ENCODE measurements around the gene DLG5.

The DLG5 gene

DNA sequence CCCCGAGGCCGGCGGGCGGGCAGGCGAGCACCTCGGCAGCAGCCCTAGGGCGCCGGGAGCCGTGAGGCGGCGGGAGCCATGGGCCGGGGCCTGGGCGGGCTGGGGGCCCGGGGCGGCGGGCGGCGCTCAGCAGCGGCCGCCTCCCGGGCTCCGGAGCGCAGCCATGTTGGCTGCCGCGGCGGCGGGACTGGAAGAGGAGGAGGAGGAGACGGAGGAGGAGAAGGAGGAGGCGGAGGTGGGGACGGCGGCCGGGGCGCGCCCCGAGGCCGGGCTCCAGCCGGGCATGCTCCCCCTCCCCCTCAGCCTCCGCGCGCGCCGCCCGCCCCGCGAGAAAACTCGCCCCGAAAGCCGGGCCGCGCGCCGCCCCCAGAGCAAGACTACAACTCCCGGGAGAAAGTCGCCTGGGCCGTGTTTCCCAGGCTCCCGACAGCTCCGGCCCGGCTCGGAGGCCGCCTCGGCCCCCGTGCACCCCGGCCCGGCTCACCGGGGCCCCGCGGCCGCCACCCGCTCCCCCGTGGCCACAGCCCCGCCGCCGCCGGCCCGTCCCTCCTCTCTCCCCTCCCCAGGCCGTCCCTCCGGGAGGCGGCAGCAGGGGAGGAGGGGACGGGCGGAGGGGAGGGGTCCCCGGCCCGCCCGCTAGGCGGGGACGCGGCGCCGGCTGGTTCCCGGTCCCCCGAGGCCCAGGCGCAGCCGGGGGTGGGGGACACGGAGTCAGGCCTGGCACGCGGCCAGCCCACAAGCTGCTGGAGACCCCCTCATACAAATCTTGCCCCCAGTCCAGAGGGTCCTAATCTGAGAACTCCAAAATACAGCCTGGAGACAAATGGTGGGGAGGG is at the start of gene DLG5:
TSS of gene DLG5 (minus strand) at position 190 of the 836 bp plus-strand sequence. CDS start 235 bp downstream, outside the sequence.
- no peak for DNase-seq

- DNase-seq = no peak
Measured at GRCh38 chr10:77975086-77975666, 48.6 kb upstream of the DLG5 start.

- DNase-seq = no peak
Measured at GRCh38 chr10:77974396-77975074, 48.0 kb upstream of the DLG5 start.

DNA sequence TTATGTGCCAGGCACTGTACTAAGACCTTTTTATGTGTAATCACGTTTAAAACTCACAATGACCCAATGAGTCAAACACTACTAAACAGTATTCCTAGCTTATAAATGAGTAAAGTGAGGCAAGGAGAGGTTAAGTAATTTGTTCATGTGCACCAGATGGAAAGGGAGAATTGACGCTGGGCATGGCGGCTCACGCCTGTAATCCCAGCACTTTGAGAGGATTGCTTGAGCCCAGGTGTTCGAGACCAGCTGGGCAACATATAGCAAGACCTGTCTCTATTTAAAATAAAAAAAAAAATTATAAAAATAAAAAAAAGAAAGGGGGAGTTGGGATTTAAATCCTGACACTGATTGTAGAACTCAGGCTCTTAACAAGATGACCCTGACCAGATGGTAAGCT is 46.7 kb upstream of the DLG5 start:
- no peak for DNase-seq

GRCh38 chr10:77972148-77972547 is 45.6 kb upstream of the DLG5 start:
- no peak for DNase-seq

DNA sequence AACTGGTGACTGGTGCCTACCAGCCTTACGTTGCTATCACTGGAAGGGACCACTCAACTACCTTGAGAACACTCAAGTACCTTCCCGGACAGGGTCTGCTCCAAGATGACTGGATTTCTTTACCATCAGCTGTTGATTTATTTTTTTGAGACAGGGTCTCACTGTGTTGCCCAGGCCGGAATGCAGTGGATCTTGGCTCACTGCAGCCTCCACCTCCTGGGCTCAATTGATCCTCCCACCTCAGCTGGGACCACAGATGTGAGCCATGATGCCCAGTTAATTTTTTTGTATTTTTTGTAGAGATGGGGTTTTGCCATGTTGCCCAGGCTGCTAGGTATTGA is 45.2 kb upstream of the DLG5 start:
- DNase-seq = no peak

DNA sequence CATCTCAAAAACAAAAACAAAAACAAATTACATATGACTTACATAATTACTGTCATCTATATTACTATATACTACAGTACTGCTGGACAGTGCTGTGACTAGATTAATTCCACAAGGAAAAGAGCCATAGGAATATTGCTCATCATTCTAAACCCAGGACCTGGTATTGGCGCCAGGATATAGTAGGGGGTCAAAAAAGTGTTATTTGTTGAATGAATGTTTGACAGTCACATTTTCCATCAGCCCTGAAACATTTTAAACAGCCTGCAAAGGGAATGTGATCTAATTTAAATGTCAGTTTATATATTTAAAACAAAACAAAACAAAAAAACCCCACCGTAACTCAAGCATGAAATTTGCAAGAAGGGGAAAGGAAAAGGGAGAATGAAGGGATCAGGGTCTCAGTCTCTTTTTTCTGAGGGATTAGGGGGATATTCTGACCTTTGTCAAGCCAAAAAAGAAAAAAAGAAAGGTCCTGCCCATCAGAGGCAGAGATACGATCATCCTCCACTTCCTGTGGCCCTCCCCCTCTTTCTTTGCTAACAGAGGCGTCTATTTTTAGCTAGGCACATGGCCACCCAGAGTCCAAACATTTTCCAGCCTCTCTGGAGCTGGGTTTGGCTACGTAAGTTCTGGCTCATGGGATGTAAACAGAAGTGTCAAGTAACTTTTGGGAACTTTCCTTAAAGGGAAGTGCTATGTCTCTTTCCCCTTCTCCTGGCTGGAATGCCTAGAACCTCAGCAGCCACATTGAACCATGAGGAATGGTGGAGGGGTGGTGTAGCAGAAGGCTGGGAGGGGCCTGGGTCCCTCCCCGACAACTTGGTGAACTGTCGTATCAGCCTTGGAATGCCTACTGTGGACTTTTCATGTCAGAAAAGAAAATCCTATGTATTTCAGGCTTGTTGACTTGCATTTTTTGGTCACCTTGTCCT is 44.6 kb upstream of the DLG5 start:
- peak in 1 of 2 donors; percentile 5 for DNase-seq

- DNase-seq = no peak
Measured at GRCh38 chr10:77969114-77969513, 42.6 kb upstream of the DLG5 start.

DNA sequence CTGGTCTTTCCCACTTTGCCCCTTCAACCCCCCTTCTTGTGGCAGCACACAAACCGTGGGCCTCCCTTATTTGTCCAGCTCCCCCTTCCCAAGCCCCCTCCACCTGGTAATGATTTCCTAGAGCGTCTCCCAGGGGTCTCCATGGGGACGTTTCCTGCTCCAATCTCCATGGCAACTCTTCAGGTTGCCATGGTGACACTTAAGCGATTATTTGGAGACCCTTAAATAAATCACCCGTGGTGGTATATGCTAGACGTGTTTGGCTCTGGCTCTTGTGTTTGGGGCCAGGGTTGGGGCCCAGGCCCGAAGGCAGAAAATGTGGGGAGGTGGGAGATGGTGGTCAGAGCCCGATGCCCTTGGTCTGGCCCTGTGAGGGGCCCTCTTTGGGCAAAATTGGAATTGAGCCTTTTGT is 41.1 kb upstream of the DLG5 start:
- no peak for DNase-seq

DNA sequence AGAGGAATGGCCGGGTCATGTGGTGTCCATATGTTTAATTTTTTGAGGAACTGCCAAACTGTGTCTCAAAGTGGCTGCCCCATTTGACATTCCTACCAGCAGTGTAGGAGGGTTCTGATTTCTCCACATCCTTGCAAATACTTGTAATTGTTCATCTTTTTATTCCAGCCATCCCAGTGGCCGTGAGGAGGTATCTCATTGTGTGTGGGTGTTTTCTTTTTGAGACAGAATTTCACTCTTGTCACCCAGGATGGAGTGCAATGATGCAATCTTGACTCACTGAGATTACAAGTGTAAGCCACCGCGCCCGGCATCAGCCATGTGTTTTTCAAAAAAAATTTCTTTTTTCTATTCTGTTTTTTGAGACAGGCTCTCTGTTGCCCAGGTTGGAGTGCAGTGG is 38.7 kb upstream of the DLG5 start:
- peak; percentile 3 to 54 for DNase-seq

- no peak for DNase-seq
Measured at GRCh38 chr10:77964811-77965210, 38.3 kb upstream of the DLG5 start.

GRCh38 chr10:77963901-77964300 is 37.3 kb upstream of the DLG5 start:
- no peak for DNase-seq

DNA sequence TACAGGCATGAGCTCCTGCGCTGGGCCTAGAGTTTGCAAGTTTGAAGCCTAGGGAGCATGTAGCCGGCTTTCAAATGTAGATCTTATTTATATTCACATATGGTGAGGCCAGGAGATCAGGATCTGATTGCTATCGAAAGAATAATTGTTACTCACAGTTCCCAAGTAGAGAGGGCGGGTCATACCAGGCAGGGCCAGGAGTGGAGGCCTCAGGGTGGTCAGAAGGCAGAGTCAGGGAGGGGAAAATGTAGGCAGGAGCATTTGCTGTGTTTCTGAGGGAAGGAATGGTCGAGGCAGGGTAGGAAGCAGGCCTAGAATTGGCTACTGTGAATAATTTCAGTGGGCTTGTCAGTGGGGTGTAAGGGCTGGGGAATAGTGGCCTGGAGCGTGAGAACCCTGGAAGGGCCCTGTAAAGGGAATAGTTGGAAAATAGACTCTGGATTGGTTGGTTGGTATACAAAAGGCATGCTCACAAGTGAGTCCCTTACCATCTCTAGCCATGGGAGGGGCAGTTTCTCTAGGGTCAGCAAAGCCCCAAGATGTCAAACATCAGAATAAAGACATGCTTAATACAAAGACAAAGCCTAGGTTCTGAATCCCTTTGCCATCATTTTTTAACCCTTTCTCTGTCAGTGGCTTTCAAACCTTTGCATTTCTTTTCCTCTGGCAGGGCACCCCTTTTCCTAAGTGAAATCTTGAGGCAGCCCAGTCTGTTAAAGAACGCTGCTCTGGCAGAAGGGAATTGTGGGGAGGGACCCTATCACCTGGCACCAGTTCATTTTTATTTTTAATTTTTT is 36.0 kb upstream of the DLG5 start:
- DNase-seq = no peak

- DNase-seq = no peak
Measured at GRCh38 chr10:77961668-77962067, 35.1 kb upstream of the DLG5 start.

DNA sequence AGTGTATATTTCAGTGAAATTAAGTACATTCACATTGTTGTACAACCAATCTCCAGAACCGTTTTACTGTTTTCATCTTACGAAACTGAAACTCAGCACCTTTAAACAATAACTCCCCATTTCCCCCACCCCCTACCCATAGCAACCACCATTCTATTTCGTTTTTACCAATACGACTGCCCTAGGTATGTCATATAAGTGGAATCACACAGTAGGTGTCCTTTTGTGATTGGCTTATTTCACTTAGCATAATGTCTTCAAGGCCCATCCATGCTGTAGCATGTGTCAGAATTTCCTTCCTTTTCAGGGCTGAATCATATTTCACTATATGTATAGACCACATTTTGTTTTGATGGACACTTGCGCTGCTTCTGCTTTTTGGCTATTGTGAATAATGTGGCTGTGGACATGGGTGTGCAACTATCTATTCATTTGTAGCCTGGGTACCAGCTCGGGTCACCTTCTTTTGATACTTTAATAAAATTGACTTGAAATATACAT is 34.3 kb upstream of the DLG5 start:
- no peak for DNase-seq

DNA sequence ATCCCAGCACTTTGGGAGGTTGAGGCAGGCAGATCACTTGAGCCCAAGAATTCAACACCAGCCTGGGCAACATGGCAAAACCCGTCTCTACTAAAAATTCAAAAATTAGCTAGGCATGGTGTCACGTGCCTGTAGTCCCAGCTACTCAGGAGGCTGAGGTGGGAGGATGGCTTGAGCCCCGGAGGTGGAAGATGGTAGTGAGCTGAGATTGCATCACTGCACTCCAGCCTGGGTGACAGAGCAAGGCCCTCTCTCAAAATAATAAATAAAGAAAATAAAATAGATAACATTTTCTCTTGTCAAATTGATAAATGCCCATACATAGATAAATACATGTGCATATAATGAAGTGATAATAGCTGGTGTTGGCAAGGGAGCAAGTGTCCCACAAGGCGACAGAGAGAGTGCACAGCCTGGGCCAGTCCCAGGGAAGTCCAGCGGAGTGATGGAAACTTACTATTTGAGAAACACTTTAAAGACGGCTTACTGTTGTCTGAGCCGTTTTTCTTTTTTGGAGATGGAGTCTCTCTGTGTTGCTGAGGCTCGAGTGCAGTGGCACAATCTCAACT is 33.4 kb upstream of the DLG5 start:
- DNase-seq = no peak

- no peak for DNase-seq
Measured at GRCh38 chr10:77959384-77959783, 32.8 kb upstream of the DLG5 start.

GRCh38 chr10:77955136-77955535 is 28.6 kb upstream of the DLG5 start:
- no peak for DNase-seq

GRCh38 chr10:77949167-77949566 is 22.6 kb upstream of the DLG5 start:
- no peak for DNase-seq

GRCh38 chr10:77946084-77946483 is 19.5 kb upstream of the DLG5 start:
- DNase-seq = no peak

GRCh38 chr10:77944519-77944918 is 18.0 kb upstream of the DLG5 start:
- DNase-seq = peak in 1 of 2 donors; percentile 33
